ENCODE results near the gene ZNF76.

The ZNF76 gene

GRCh38 chr6:35238843-35239289, 20.7 kb upstream of the ZNF76 start:
- no peak for DNase-seq

- no peak for DNase-seq
Measured at GRCh38 chr6:35239581-35239980, 20.0 kb upstream of the ZNF76 start.

DNA sequence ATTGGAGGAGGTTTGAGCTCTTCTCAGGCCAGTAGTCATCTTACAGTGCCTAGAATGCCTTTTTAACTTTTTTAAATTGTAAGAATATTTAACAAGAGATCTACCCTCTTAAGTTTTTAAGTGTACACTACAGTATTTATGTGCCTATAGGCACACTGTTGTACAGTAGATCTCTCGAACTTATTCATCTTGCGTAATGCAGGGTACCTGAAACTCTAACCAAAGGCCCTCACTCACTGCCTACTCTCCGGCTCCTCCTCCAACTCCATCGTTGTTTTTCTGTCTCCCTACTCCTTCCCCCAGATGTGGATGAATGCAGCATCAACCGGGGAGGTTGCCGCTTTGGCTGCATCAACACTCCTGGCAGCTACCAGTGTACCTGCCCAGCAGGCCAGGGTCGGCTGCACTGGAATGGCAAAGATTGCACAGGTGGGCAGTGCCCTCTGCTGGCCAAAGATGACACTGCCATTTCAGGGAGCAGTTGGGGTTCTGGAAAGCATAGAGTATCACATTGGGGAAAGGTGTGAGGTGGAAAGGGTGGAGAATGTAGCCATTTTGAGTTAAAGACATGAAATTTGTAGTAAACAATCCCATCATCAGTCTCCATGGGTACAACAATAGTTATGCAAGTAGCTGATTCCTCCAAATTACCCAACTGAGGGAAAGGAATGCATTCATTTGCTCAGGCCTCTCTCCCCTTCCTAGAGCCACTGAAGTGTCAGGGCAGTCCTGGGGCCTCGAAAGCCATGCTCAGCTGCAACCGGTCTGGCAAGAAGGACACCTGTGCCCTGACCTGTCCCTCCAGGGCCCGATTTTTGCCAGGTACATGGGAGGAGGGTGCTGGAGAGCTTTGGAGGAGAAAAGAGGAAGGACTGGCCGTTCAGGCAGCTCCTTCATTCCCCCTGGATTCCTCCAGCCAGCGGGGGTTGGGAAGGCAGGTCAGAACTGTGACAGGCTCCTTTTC, 18.4 kb upstream of the ZNF76 start:
- DNase-seq, result peak; percentile 76

DNA sequence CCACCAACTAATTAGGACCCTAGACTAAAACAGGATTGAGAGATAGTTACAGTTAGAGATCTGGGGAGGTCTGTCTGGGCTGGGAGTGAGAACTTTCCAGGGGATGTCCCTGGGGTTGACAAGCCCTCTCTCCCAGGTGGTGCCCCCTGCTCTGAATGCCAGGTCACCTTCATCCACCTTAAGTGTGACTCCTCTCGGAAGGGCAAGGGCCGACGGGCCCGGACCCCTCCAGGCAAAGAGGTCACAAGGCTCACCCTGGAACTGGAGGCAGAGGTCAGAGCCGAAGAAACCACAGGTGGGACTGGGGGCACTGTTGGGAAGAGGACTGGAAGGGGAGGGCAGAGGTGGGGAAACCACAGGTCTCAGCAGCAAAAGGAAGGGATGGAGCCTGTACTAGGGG, 17.0 kb upstream of the ZNF76 start:
- no peak for DNase-seq

DNA sequence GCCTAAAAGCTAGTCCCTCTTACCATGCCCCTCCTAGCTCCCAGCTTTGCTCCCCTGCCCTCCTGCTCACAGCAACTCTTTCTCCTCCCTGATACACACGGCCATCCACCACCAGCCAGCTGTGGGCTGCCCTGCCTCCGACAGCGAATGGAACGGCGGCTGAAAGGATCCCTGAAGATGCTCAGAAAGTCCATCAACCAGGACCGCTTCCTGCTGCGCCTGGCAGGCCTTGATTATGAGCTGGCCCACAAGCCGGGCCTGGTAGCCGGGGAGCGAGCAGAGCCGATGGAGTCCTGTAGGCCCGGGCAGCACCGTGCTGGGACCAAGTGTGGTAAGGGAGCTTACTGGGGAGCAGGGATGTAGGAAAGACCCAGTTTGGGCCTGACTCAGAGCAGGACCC, 16.6 kb upstream of the ZNF76 start:
- no peak for DNase-seq

- no peak for DNase-seq
Measured at GRCh38 chr6:35243386-35243958, 16.1 kb upstream of the ZNF76 start.

- no peak for DNase-seq
Measured at GRCh38 chr6:35244551-35244950, 15.0 kb upstream of the ZNF76 start.

DNA sequence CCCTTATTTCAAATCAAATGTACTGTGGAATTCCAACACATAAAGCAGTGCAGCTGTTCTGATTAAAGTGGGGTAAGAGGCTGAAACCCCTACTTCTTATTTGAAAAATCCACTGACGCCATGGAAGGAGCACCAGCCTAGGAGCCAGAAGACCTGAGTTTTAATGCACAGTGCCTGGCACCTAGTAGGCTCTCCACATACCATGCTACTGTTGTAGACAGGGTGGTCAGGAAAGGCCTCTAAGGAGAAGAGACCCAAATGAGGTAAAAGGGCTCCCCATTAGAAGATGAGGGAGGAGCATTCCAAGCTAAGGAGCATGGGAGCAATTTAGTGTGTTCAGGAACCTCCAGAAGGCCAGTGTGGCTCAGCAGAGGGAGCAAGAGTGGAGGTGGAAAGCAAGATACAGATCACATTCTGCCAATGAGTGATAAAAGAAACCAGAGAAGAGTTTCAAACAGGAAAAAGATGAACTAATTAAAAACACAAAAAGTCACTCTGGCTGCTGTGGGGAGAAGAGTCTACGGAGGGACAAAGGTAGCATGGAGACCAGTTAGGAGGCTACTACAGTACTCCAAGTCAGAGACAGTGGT, 11.8 kb upstream of the ZNF76 start:
- no peak for DNase-seq

DNA sequence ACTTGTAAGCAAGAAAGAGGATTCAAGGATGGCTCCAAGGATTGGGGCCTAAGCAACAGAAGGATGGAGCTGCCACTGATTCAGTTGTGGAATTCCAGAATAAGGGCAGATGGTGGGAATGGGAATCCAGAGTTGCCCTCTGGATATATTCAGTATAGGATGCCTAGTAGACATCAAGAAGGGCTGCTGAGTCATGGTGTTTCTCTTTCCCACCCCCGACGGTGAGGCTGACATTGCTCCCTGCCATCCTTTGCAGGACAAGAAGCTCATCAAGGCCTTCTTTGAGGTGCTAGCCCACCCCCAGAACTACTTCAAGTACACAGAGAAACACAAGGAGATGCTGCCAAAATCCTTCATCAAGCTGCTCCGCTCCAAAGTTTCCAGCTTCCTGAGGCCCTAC, 11.2 kb upstream of the ZNF76 start:
- no peak for DNase-seq

DNA sequence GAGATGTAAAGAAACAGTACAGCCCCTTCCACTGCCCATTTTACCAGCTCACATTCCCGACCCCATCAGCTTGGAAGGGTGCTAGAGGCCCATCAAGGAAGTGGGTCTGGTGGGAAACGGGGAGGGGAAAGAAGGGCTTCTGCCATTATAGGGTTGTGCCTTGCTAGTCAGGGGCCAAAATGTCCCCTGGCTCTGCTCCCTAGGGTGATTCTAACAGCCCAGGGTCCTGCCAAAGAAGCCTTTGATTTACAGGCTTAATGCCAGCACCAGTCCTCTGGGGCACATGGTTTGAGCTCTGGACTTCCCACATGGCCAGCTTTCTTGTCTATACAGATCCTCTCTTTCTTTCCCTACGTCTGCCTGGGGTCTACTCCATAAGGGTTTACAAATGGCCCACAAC, 10.6 kb upstream of the ZNF76 start:
- no peak for DNase-seq

GRCh38 chr6:35251949-35252348, 7.6 kb upstream of the ZNF76 start:
- no peak for DNase-seq

DNA sequence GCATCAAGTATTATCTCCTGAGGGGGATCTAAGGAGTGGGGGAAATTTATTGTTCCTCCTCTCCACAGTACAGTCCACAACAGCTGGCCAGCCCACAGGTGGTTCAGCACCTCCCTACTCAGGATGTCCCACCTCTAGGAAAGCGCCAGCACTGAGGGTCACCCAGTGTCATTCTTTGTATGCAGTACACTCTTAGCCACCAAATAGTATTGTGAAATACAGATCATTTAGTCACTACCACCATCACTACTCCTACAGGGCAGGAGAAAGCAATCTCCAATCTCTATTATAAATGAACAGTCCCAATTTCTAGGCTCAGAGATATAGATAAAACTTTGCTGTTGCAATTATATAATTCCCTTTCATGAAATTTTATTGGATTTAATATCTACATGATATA, 6.3 kb upstream of the ZNF76 start:
- DNase-seq, result no peak

DNA sequence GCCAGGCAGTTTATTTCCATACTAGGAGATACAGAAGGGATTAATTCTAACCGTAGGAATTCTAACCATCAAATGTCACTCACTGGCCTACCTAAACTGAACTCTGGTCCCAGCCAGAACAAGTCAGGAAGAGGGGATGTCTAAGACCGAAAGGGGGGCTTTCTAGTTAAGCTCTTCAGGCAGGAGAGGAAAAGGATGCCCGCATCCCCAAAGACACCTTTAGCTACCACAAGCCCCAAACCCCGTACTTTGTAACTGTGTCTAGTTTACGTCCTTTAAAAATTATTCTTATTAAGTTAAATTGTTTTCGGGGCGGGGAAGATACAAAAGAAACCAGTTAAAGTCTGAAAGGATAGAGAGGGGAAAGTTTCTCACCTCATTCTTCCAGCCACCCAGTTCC, 1.2 kb upstream of the ZNF76 start:
- DNase-seq, result no peak

DNA sequence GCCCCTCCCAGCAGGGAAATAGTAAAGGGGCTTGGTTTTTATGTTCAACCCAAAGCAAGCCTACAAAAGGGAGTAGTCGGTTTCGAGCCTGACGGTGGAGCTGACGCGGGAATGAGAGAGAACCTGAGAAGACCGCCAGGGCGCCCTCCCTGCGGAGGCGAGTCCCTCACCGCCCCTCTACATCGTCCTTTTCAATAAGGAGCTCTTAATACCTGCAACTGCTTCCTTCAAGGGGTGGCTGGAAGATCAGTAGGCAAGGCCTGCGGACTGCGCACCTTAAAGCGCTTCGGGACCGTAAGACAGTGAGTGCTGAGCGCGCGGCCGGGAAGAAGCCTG, 709 bp upstream of the ZNF76 start:
- DNase-seq, result no peak

DNA sequence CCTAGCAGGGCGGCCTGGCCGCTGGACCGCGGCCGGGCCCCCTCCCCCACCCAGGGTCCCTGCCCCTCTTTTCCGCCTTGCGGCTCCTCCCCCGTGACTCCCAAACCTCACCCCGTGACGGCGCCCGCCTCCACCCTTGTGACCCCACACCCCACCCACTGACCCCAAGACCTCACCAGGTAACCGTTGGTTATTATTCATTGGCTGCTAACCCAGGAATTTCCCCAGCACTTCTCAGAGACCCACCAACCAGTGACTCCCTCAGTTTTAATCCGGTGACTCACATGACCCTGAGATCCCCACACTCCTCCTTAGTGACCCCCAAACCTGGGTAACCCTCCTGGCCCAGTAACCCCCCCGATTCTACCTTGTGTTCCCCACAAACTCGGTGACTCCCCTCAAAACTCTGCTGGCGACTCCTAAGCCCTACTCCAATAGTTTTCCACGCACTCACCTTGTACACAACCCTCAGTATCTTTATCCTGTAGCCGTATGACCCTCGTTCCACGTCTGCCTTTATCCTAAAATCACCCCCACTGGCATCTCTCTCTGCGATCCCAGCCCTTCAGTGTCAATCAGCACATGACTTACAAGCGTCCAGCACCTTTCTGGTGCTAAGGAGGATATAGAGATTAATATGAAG, 534 bp downstream of the ZNF76 start:
- peak; percentile 75 for DNase-seq

- no peak for DNase-seq
Measured at GRCh38 chr6:35260591-35261570, 1.3 kb downstream of the ZNF76 start.

- DNase-seq, result no peak
Measured at GRCh38 chr6:35262596-35262995, 3.1 kb downstream of the ZNF76 start.

- DNase-seq, result no peak
Measured at GRCh38 chr6:35264550-35265274, 5.2 kb downstream of the ZNF76 start.

GRCh38 chr6:35265523-35265922, 6.0 kb downstream of the ZNF76 start:
- no peak for DNase-seq

GRCh38 chr6:35267446-35267845, 7.9 kb downstream of the ZNF76 start:
- no peak for DNase-seq

- DNase-seq, result no peak
Measured at GRCh38 chr6:35267897-35268296, 8.4 kb downstream of the ZNF76 start.

DNA sequence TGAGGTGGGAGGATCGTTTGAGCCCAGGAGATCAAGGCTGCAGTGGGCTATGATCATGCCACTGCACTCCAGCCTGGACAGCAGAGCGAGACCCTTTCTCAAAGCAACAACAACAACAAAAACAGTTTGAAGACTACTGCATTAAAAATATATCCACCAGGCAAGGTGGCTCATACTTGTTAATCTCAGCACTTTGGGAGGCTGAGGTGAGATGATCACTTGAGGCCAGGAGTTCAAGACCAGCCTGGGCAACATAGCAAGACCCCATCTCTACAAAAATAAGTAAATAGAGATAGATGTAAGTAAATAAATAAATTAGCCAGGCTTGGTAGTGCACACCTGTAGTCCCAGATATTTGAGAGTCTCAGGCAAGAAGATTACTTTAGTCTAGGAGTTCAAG, 12.5 kb downstream of the ZNF76 start:
- no peak for DNase-seq

All from CD4-positive, alpha-beta T cell treated with Interleukin-17A for 4 hours (primary cell).